NCI-H1417 (cell line): ENCODE data around the gene ELMO1.

Source experiments
- DNase-seq, 3 experiments: peaks; one replicate each; lab custom pipeline; 2025; lab: John Stamatoyannopoulos, UW

ELMO1 gene

DNA sequence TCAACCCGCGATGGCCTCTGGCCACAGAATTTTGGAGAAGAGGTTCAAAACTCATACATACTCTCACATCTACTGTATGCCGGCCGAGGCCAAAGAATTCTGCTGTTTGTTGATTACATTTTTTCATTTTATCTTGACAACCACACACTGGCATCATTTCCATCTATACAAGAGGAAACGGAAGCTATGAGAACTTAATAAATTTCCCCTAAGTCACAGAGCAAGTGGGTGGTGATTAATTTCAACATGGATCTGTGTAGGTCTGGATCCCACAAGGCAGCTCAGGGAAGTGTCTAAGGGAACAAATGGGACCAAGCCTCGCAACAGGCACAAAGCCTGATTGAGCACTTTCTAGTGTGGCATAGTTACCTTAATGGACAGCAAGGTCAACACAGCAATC, 18.0 kb downstream of the ELMO1 start:
- DNase-seq: no peak

DNA sequence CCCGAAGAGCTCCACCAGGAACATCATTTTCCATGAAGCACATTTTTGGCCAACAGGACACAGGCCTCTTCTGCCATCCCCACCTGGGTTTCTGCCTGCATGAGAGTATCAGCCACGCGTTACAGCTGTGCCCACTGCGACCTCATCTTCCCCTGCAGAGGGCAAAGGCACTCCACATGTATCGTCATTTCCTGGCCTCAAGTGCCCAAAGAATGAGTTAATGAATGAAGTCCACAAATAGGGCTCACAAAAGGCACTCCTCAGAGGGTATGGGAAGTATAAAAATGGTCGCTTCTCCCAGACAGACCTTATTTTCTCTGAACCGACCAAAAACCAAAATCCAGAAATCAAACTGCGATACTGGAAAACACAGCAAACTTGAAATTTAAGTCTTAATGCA, 18.5 kb downstream of the ELMO1 start:
- no peak for DNase-seq

DNA sequence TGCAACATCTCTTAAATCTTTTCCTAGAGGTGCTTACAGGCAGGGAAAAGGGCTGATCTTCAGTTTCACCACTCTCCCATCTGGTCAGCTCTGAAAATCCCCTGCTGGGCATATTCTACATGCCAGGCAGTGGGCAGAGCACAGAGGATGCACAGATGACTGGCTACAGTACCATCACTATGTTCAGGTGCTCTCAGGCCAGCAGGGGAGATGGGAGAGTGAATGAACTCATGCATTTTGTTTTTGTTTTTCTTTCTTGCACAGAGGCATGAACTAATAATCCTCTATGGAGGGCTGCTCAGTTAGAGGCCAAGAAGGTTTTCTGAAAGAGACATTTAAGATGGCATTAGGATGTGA, 19.3 kb downstream of the ELMO1 start:
- no peak for DNase-seq

DNA sequence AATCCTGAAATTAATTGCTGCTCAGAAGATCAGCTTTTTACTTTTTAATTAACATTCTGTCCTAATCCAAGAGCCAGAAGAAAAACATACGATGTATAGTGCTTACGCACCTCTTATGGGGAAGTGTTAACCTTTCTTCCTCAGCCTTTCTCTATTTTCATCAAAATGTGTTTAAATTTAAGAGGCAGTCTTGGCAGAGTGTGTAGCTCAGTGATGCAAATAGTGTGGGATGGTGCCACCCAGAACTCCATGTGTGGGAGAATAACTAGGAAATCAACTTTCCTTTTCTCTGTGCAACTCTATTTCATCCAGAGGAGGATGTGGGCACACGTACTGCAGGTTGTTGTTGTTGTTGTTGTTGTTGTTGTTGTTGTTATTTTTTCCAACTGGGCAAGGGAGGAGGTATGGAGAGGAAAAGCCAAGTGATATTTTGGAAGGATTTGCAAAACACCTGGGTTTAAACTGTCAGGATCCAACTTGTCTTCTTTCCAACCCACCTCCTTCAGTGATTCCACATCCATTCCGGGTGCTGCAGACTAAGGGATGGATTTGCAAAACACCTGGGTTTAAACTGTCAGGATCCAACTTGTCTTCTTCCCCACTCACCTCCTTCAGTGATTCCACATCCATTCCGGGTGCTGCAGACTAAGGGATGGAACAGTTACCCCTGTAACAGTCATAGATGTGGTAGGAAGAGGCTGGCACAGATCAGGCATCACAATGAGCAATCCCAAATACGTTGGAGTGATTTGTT, 19.8 kb downstream of the ELMO1 start:
- DNase-seq: no peak

DNA sequence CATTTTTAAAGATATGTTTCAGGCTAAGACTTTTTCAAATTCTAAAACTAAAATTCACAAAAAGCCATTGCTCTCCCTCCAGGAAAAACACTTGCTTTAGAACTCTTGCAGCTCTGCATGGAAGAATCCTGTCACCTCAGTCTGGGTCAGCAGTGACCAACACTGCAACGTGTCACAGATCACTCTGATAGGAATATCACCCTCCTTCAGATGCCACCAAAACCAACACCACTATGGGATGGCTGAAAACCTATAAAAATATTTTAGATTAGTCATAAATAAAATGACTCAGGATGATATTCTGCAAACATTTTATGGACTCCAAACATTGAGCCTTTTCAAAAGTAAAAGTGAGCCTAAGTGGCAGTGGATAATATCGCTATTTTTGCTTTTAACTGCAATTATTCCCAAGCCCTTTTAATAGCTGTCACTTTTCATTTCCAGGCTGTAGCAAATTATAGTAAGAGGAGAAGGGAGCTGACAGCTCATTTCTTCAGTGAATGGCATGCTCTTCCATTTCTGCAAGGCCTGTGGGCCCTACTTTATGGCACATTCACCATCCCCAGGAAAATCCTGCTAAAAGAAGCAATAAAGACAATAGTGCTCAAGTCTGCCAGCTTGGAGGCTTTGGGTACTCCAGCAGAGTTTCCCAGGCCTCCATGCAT, 21.3 kb downstream of the ELMO1 start:
- DNase-seq: no peak

DNA sequence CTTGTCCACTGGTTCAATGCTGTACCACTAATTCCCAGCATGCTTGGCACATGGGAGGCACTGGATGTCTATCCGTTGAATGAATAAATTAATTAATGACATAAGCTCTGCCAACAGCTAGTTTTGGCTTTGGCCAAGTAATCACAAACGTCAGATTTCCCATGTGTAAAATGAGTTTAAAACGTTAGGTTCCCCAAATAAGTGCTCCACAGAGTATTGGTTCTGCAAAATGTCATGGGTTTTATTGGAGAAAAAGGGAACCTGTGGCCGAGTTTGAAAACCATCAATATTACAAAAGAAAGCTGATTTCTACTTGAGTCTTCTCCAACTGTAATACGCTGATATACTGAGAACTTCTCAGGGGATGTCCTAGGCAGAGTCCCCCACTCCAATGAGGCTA, 23.2 kb downstream of the ELMO1 start:
- DNase-seq: no peak

DNA sequence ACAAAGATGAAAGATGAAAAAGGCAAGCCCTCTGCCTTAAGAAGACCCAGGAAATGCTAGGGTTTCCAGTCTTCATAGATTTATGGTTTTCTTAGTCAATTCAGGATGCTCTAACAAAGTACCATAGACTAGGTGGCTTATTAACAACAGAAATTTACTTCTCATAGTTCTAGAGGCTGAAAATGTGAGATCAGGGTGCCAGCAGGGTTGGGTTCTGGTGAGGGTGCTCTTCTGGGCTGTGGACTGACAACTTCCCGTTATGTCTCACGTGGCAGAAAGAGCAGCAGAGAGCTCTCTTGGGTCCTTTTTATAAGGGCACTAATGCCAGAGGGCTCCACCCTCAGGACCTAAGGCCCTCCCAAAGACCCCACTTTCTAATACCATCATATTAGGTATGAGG, 23.7 kb downstream of the ELMO1 start:
- DNase-seq: no peak

DNA sequence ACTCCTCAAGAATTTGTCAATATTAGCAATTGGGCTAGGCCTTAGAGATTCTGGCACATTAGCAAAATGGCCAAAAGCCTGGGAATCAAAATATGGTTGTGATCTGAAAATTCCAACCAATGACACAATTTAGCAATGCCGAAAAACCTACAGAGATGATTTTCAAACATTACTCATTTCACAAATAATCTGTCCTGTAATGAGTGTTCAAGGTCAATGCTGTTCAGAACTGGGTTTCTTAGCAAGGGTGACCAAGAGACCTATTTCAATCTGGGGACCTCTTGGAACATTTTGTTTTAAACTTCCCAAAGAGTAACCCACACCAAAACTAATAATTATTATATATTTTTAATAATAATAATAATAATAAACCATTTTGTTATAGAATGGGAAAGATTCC, 24.1 kb downstream of the ELMO1 start:
- no peak for DNase-seq

DNA sequence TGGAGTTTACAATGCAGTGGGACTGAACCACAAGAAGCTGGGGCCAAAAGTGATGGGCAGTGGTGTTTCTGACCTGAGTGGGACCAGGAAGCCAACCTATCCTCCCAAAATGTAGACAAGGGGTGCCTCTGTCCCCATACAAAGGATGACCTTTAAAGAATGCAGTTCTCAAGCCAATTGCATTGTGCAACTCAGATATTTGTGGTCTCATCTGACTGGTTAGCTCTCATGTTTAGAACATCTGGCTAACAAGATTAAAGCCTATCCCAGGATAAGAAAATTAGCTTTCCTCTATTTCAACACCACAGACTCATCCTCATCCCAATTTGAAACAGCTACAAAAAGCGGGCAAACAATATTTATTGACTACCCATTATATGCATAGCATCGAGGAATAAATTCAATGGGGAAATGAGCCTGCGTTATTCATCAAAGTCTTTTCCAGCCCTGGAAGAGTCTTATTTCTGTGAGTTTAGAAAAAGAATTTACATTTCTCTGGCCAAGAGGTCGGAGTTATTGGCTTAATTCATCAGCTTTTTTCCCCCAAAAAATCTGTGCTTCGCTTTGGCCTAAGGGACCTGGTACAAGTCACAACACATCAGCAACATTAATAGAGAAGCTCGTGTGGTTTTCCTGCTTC, 26.7 kb downstream of the ELMO1 start:
- no peak for DNase-seq

DNA sequence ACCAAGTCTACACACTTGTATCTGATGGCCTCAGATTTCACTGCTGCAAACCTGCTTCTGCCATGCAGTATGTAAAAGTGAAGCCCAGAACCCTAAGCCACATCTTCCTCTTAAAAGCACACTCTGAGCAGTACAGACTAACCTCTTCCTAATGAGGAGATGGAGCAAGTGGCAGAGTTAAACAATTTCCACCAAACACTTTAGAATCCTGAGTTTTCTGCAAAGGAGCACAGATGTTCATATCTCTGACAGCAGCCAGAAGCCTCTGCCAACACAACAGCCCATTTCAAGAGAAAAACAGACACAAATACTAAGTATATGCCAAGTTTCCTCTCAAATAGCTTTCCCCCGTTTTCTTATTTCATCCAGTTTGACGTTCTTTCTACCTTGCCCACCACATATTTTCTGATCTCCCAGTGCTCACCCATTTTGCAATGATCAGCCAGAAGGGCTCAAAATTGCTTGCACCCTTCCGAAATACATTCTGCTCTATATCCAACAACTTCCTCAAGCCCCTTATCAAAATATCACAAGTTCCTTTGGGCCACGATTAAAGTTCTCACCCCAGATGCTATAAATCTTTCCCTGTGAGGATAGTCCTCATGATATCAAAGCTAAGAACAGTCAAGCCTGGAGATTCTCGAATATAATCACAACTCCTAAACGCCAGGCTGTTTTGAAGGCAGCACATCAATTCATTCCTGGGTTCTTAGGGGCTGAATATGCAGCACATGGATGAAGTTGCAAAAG, 27.5 kb downstream of the ELMO1 start:
- DNase-seq: no peak

DNA sequence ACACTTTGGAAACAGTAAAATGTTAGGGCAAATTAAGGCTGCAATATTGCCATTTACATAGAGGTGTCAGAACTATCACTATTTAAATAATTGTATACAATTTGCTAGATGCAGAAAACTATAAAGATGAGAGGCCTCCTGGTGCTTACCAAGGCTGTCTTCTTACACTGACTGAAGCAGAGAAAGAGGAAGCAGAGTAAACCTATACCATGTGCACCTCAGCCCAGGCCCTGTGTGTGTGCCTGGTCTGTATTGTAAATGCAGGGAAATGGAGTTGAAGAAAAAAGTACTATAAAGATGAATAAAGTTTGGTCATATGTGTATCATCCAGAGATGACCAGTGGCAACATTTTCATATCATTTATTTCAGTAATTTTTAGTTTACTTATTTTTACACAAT, 29.2 kb downstream of the ELMO1 start:
- no peak for DNase-seq

DNA sequence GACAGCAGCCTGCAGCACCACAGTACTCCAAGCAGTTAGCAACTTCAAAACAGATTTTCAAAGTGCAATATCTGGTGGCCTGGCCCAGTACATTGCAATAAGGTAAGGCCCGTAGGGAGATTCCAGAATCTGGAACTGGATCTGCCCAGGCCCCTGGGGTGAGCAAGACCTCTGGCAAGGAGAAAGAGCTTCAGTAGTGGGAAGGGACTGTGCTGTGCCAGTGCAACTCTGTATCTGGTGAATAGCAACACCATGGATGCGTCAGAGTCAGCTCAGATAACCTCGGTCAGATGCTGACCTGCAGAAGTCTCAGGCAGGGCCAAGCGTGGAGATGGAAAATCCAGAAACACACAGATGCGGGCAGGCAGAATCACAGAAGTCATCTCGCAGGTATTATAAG, 30.3 kb downstream of the ELMO1 start:
- no peak for DNase-seq

DNA sequence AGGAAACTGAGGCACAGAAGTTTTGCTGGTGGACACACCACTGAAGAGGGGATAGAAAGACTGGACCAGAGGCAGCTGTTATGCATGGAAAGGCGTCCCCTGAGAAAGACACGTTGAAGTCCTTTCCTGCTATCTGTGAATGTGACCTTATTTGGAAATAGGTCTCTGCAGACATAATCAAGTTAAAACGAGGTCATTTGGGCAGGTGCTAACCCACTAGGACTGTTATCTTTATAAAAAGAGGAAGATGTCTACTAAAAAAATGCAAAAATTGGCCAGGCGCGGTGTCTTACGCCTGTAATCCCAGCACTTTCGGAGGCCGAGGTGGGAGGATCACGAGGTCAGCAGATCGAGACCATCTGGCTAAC, 31.6 kb downstream of the ELMO1 start:
- no peak for DNase-seq

DNA sequence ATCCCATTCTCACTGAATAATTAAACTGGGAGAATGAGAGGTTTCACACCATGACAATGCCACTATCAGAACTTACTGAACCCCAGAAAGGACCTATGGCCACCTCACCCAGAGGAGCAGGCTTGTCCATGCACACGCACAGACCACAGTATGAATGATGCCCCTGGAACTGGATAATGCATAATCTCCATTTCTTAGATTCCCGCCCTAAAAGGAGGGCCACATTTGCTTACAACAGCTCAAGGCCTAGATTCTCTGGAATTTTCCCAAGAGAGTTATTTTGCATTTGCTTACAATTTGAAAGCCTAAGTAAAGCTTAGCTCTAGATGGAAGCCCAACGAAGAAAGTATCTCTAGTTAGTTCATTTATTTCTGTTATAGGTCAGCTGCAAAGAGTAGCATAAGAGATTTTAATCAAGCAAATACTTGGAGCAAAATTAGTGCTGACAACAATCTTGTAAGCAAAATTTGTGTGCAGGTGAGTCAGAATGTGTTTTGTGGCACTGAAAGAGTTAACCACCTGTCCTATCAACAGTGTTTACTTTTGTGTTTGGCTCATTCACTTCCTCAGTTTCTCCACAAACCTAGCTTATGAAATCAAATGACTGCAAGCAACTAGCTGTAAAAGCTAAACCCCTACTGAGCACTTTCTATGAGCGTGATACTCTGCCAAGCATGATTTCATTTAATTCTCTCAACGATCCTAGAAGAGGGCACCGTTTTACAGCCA, 32.1 kb downstream of the ELMO1 start:
- no peak for DNase-seq

DNA sequence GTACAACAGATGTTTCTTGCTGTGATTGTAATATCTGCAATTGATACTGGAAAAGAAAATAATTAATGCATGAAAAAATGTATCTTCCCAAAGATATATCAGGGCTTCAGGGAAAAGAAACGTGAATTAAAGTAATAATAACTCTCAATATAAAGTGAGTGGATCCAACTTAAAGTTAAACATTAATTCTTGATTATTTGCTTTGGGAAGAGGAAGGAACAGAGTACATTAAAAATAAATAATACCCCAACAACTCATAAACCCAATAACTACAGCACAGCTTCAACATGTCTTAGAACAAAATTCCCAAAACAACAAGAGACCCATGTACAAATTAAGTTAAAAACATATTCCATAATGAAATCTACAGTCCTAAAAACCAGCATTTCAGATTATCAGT, 33.0 kb downstream of the ELMO1 start:
- no peak for DNase-seq

DNA sequence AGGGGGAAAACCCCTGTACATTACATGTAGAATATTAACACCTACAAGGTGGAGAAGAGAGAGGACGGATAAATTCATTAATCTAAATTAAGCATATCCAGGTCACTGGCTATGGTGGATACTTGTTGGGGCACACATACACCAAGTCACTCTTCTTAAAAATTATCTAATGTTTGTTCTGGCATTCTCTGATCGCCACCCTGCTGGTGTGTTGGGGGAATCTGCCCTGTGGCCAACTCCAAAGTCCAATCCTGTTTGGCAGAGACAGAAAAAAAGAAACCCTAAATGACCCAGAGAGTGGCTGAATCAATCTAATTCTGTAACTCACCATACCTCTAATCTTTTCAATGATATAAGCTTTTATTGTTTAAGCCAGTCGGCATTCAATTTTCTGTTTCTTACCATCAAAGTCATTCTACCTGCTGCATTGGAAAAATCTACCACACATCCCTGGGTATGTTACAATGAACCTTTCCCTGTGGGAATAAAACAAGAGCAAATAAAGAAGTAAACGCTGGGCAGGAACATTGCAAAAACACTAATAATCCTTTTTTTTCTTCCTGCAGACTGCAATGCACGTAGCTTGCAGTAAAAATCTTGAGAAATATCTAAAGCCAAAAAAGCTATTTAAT, 34.2 kb downstream of the ELMO1 start:
- DNase-seq: no peak

DNA sequence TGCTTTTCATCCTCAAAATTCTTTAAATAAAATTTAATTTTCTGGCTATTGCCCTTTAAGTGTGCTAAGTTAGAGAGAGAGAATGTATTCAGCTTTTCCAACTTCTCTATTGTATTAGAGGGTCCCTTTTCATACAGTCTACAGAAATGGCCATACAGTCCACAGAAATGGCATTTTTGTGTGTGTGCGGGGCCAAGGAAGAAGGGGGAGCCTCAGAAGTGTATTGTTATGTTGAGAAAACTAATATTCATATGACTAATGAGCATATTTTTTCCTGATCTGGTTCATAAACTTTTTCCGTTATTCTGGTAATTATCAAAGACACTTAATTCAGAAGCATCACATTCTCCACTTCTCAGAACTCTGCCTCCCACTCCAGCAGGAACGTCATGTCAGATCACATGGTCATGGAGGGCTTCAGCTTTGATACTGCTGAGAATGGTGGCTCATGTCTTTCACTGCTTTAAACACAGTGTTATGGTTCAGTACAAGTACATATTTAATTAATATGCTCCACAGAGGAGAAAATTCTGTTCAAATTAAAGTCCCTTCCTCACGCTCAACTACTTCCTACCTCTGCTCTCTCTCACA, 37.1 kb downstream of the ELMO1 start:
- no peak for DNase-seq

DNA sequence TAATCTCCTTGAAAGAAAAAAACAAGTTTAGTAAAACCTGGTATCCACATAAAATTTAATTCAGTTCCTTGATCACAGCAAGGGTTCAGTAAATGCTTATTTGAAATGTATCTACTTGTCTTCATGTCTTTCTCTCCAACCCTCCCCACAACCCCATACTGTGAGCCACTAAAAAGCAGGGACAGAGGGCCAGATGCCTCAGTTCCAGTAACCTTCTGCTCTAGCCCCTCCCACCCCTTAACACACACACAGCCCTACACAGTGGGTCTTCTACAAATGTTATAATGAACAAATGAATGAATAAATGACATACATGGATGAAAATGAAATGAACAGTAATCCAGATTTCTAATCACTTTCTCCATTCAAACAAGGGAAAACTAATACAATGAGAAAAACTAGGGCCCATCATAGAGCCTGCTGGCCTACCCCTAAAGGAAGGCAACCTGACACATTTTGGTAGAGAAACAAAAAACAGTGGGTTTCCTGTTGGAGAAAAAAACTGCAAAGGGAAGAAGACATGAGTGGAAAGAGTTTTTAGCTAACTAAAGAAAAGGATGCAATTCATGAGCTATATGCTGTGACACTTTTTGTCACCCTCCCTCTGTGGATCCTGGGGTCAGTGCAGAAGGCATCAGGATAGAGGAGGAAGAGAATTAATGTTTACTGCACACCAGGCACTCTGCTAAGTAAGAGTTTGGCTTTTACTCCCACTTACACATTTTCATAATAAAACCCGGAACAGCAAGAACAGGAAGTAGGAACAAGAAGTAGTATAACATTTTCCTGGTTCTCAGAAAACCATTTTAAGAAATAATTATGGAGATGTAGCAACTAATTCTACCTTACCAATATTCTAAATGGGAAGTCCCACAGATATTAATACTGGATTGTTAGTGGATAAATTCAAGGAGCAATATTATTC, 38.1 kb downstream of the ELMO1 start:
- no peak for DNase-seq

DNA sequence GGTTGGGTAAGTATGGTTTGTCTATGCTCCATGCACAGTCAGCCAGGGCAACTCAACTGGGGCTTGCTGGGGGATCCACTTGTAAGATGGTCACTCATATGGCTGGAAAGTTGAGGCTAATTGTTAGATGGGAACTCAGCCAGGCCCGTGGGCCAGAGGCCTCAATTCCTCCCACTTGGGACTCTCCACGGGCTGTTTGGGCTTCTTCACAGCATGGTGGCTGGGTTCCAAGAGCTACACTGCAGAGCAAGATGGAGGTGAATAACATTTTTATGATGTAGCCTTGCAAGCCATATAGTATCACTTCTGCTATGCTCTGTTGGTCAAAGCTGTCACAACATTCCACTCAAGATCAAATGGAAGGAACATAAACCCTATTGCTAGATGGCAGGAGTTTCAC, 39.2 kb downstream of the ELMO1 start:
- DNase-seq: no peak
